Fibroblast of pulmonary artery (primary cell): ENCODE data around the gene ZBP1.

Experiments
- DNase-seq: peaks from one replicate; pipeline ENCODE4 v3.0.0-alpha.2; 2010; ENCODE audit warnings: low read depth
- H3K4me3 ChIP-seq: replicated peaks from 2 replicates; pipeline ENCODE4 v1.5.1; 2011; ENCODE audit warnings: low read depth, mild to moderate bottlenecking, control low read depth, low read length, moderate library complexity
- TF ChIP-seq, protein P1 (sequence below): IDR thresholded peaks from 2 replicates; pipeline ENCODE4 v1.5.1; 2011; ENCODE audit warnings: mild to moderate bottlenecking, control low read depth, low read length, inconsistent platforms; ENCODE audit errors: missing control alignments

ZBP1 gene

DNA sequence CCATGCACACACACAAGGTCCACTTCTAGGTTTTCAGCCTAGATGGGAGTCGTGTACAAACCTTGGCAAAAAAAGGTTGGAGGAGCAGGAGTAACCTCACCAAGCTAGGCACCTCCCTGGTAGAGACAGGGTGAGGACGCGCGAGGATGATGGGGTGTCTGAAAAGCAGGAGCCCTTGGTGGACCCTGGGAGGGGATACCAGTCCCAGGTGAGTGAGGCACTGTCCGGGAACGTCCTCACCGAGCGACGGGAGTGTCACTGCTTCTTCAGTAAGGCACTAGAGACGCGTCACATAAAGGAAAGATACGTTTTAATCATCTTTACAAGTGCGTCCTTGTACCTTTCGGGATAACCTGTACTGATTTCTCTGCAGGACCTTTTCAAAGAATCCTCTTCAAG, 29.4 kb upstream of the ZBP1 start:
- no peak for DNase-seq
- no peak overlapping the region for H3K4me3 ChIP-seq
- TF ChIP-seq, protein P1, sequence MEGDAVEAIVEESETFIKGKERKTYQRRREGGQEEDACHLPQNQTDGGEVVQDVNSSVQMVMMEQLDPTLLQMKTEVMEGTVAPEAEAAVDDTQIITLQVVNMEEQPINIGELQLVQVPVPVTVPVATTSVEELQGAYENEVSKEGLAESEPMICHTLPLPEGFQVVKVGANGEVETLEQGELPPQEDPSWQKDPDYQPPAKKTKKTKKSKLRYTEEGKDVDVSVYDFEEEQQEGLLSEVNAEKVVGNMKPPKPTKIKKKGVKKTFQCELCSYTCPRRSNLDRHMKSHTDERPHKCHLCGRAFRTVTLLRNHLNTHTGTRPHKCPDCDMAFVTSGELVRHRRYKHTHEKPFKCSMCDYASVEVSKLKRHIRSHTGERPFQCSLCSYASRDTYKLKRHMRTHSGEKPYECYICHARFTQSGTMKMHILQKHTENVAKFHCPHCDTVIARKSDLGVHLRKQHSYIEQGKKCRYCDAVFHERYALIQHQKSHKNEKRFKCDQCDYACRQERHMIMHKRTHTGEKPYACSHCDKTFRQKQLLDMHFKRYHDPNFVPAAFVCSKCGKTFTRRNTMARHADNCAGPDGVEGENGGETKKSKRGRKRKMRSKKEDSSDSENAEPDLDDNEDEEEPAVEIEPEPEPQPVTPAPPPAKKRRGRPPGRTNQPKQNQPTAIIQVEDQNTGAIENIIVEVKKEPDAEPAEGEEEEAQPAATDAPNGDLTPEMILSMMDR: no peak

DNA sequence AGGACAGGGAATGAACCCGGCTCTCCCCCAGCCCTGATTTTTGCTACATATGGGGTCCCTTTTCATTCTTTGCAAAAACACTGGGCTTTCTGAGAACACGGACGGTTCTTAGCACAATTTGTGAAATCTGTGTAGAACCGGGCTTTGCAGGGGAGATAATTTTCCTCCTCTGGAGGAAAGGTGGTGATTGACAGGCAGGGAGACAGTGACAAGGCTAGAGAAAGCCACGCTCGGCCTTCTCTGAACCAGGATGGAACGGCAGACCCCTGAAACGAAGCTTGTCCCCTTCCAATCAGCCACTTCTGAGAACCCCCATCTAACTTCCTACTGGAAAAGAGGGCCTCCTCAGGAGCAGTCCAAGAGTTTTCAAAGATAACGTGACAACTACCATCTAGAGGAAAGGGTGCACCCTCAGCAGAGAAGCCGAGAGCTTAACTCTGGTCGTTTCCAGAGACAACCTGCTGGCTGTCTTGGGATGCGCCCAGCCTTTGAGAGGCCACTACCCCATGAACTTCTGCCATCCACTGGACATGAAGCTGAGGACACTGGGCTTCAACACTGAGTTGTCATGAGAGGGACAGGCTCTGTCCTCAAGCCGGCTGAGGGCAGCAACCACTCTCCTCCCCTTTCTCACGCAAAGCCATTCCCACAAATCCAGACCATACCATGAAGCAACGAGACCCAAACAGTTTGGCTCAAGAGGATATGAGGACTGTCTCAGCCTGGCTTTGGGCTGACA, 28.8 kb upstream of the ZBP1 start:
- no peak for DNase-seq
- TF ChIP-seq, protein P1: no peak
- no peak overlapping the region for H3K4me3 ChIP-seq

DNA sequence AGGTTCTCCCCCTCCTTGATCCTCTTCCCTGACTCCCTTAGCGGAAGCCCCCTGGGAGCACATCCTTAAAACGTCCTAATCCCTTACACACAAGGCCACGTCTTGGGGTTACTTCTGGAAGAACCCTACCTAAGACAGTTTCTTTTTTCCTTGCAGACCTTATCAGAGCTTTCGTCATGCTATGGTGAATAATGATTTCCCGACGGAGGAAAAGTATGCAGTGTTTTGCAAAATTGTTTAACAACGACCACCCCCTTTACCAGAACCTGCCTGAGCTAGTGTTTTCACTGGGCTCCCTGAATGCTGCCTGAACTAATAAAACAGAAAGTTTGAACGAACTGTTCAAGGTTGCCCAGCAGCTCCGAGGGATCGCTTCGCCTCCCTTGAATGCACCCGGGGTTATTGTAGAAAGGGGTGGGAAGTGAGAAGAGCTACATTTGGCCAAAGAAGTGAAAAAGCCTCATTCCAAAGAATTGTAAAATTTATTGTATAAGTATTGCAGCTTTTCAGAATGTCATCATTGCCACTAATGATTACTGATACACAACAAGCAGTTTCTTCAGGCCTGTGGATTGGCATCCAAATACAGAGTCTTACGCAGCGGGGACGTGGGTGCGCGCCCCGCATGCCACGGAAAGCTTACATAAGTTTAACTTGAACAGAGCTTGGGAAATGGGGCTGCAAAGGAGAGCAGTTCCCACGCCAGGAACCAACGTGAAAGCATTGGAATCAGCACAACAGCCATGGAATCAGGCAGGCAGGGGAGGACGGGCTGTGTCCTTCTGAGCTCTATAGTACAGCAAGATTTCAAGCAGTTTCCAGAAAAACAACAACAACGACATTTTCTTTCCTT, 27.9 kb upstream of the ZBP1 start:
- H3K4me3 ChIP-seq: no peak overlapping the region
- TF ChIP-seq, protein P1: no peak
- DNase-seq: no peak

DNA sequence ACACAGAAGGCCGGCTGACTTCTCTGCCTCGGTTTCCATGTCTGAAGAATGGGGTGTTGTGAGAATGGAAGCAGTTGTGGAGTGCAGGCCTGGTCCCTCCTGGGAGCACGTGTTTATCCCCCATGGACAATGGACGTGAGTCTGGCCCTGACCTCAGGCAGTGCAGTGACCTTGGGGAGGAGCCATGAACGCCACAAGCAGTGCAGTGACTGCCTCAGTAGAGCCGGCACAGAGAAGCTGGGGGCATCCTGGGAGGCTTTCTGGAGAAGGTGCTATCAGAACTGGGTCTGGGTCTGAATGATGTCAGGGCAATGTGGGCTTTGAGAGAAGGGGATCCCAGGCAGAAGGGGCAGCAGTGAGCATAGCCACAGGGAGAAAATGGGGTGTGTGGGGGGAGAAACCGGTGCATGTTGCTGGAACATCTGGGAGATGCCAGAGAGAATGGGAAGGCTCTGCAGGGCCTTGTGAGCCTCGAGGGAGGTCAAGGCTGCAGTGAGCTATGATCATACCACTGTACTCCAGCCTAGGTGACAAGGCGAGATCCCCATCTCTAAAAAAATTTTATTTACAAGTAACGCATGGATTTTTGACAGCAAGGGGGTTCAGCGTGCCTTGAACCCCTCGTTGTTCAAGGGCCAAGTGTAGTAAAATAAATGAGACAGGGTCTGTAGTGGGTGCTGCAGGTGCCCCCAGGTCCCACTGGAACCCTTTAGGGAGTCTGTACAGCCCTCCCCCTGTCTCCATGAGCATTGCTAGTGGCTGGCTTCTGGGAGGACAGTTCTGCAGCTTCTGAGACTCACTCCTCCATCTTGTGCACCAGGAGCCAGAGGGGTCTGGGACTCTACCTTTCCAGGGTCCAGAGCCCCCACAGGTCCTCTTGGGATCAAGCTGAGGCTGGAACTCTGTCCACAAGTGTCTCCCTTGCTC, 27.0 kb upstream of the ZBP1 start:
- H3K4me3 ChIP-seq: no peak overlapping the region
- DNase-seq: no peak
- TF ChIP-seq, protein P1: no peak

DNA sequence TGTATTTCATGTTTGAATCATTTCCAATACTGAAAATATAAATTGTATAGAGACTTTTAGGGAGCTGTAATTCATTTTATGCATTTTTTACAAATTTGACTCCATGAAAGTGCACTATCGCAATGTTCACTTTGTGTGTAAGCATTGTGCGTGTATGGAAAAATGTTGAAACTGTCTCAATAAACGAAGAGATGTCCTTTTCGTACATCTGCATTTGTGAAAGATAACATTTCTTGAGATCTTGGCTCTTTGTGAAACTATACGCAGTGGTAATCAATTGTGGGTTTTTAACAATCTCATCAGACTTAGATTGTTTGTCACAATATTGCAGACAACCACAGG, 18.6 kb upstream of the ZBP1 start:
- no peak overlapping the region for H3K4me3 ChIP-seq
- TF ChIP-seq, protein P1: no peak
- no peak for DNase-seq

DNA sequence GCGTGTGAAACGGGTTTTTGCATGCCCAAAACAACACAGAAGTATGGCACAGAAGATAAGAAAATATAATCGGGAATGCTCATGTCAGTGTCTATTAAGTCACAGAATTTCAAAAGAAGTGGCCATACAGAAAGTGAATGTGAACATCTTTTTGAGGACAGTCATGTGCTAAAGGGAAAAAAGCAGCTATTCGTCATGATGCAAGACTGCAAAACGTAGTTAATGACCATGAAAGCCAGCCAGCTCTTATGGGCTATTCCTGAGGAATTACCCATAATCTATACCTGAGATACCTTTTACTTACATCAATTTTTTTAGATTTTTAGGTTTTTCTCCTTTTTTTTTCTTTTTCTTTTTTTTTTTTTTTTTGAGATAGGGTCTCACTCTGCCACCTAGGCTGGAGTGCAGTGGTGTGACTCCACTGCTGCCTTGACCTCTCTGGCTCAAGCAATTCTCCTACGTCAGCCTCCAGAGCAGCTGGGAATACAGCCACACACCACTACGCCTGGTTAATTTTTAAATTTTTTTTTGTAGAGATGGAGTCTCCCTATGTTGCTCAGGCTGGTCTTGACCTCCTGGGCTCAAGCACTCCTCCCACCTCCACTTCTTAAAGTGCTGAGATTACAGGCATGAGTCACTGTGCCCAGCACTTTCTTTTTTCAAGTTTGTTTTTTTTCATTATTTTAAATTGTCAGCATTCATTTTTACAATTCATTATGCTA, 18.1 kb upstream of the ZBP1 start:
- TF ChIP-seq, protein P1: no peak
- DNase-seq: peak; percentile 22
- H3K4me3 ChIP-seq: no peak overlapping the region
